SK-N-SH (cell line): ENCODE results near the gene SH3RF2. TPM values are rescaled to one million over a fixed set of nuclear protein-coding genes. Genes with fewer than 3 reads are reported as not detected.

Experiments
- CTCF ChIA-PET: fragments of 300-600, 350-600 bp; formaldehyde crosslinking; extraction: SDS; loops from one replicate; lab custom pipeline; 2021; lab: Yijun Ruan, JAX
- POLR2A ChIA-PET: fragments of 350-600 bp; sonication (Branson Sonifier 250); formaldehyde crosslinking; extraction: SDS; loops from one replicate; lab custom pipeline; 2020; ENCODE audit warnings: antibody characterized with exemption, inconsistent platforms; lab: Yijun Ruan, JAX
- DNase-seq: peaks from one replicate; pipeline ENCODE4 v3.0.0; 2012
- H2AFZ ChIP-seq: fragments of 200-600 bp; sonication (generic); 2 replicates; pipeline ENCODE4 v1.8.1; 2016; ENCODE audit warnings: antibody characterized with exemption, mild to moderate bottlenecking, low read depth
- H3F3A ChIP-seq: fragments of 200-600 bp; sonication (generic); replicated peaks from 2 replicates; pipeline ENCODE3; 2016; ENCODE audit warnings: antibody characterized with exemption, mild to moderate bottlenecking; ENCODE audit not compliant: insufficient read depth
- H3K27ac ChIP-seq, 2 experiments: fragments of 200-500 bp in 1 of 2; fragments of 200-600 bp in 1 of 2; sonication (Bioruptor generic) in 1 of 2; sonication (generic), shearing (Covaris generic) in 1 of 2; 2 replicates each; pipeline versions ENCODE4 v1.5.1 to v1.6.1; 2014 to 2016; ENCODE audit warnings: low read depth in 2 of 2, inconsistent platforms in 1 of 2, low read length in 1 of 2, mild to moderate bottlenecking in 1 of 2, mixed read lengths in 1 of 2
- H3K27me3 ChIP-seq: fragments of 200-600 bp; sonication (generic), shearing (Covaris generic); 2 replicates; pipeline ENCODE4 v1.6.1; 2016; ENCODE audit warnings: mixed run types; ENCODE audit not compliant: insufficient read depth
- H3K36me3 ChIP-seq, 2 experiments: fragments of 200-500 bp in 1 of 2; fragments of 200-600 bp in 1 of 2; sonication (Bioruptor generic) in 1 of 2; sonication (generic) in 1 of 2; replicated peaks in 1 of 2; 2 replicates each; pipeline versions ENCODE3 to v1.5.1; 2014 to 2016; ENCODE audit warnings: low read length in 1 of 2, mild to moderate bottlenecking in 1 of 2; ENCODE audit not compliant: insufficient read depth in 2 of 2, control insufficient read depth in 1 of 2
- H3K4me1 ChIP-seq, 2 experiments: fragments of 200-500 bp in 1 of 2; fragments of 200-600 bp in 1 of 2; sonication (Bioruptor generic) in 1 of 2; sonication (generic), shearing (Covaris generic) in 1 of 2; 2 replicates each; pipeline versions ENCODE4 v1.5.1 to v1.6.1; 2014 to 2016; ENCODE audit warnings: low read depth in 1 of 2, low read length in 1 of 2, mixed run types in 1 of 2; ENCODE audit not compliant: insufficient read depth in 2 of 2, control insufficient read depth in 1 of 2
- H3K4me2 ChIP-seq: fragments of 200-600 bp; sonication (generic), shearing (Covaris generic); 2 replicates; pipeline ENCODE4 v1.6.1; 2017; ENCODE audit warnings: mixed run types
- H3K4me3 ChIP-seq, 2 experiments: fragments of 200-500 bp in 1 of 2; fragments of 200-600 bp in 1 of 2; sonication (Bioruptor generic) in 1 of 2; sonication (generic), shearing (Covaris generic) in 1 of 2; 2 replicates each; pipeline versions ENCODE4 v1.5.1 to v1.8.1; 2014 to 2016; ENCODE audit warnings: low read depth in 2 of 2, inconsistent platforms in 1 of 2, low read length in 1 of 2, mild to moderate bottlenecking in 1 of 2, mixed read lengths in 1 of 2, moderate library complexity in 1 of 2
- H3K79me2 ChIP-seq: fragments of 200-600 bp; sonication (generic); 2 replicates; pipeline ENCODE4 v1.8.1; 2017; ENCODE audit warnings: mild to moderate bottlenecking; ENCODE audit not compliant: insufficient read depth
- H3K9ac ChIP-seq: fragments of 200-600 bp; sonication (generic); 2 replicates; pipeline ENCODE4 v1.6.1; 2017; ENCODE audit warnings: mixed run types
- H3K9me2 ChIP-seq: fragments of 200-600 bp; sonication (generic); 2 replicates; pipeline ENCODE4 v1.6.1; 2017; ENCODE audit warnings: mixed run types
- H3K9me3 ChIP-seq: fragments of 200-600 bp; sonication (generic); 2 replicates; pipeline ENCODE4 v1.6.1; 2017; ENCODE audit warnings: mixed run types, mild to moderate bottlenecking, moderate library complexity
- H4K20me1 ChIP-seq: fragments of 200-600 bp; sonication (generic); 2 replicates; pipeline ENCODE4 v1.6.1; 2017; ENCODE audit warnings: mild to moderate bottlenecking, mixed run types; ENCODE audit not compliant: insufficient read depth
- CTCF ChIP-seq: fragments of 200-600 bp; sonication (generic); IDR thresholded peaks from 2 replicates; pipeline ENCODE4 v1.6.1; 2017; ENCODE audit warnings: antibody characterized with exemption, mild to moderate bottlenecking, moderate library complexity
- EZH2phosphoT487 ChIP-seq: fragments of 200-600 bp; sonication (generic); IDR thresholded peaks from 2 replicates; pipeline ENCODE4 v1.6.1; 2017; ENCODE audit warnings: low read depth, mixed run types, mild to moderate bottlenecking, antibody characterized with exemption, moderate library complexity, borderline replicate concordance
- FOXJ3 ChIP-seq: sonication (generic); formaldehyde crosslinking; IDR thresholded peaks from 2 replicates; pipeline ENCODE4 v1.5.1; 2020; ENCODE audit warnings: mild to moderate bottlenecking, missing genetic modification reagents
- GATA2 ChIP-seq: sonication (generic); formaldehyde crosslinking; IDR thresholded peaks from 2 replicates; pipeline ENCODE4 v1.5.0; 2020; ENCODE audit warnings: mild to moderate bottlenecking, missing genetic modification reagents
- IRF3 ChIP-seq: fragments of 150-350 bp; IDR thresholded peaks from 2 replicates; pipeline ENCODE4 v1.6.1; 2016; ENCODE audit warnings: mild to moderate bottlenecking, low read depth, low read length
- MXI1 ChIP-seq: IDR thresholded peaks from 2 replicates; pipeline ENCODE4 v1.6.1; 2012; ENCODE audit warnings: mild to moderate bottlenecking, low read depth, low read length, improper control_type of control experiment
- RAD21 ChIP-seq: IDR thresholded peaks from 2 replicates; pipeline ENCODE4 v1.6.1; 2012; ENCODE audit warnings: mild to moderate bottlenecking, low read length
- SIN3A ChIP-seq: IDR thresholded peaks from 2 replicates; pipeline ENCODE4 v1.6.1; 2012; ENCODE audit warnings: low read depth, mild to moderate bottlenecking, low read length, moderate library complexity, borderline replicate concordance
- SMC3 ChIP-seq: IDR thresholded peaks from 2 replicates; pipeline ENCODE4 v1.6.1; 2012; ENCODE audit warnings: low read depth, low read length, improper control_type of control experiment
- YY1 ChIP-seq: IDR thresholded peaks from 2 replicates; pipeline ENCODE4 v1.4.0; 2012; ENCODE audit warnings: low read depth, mild to moderate bottlenecking
- WGBS: methylation state at CpG from one replicate; pipeline ENCODE4 v1.1.6; 2017; ENCODE audit warnings: low lambda C conversion rate; 5-methylcytosine and 5-hydroxymethylcytosine counted together
- polyA plus RNA-seq, 3 experiments: library from polyadenylated mRNA; depleted of rRNA; stranded (reverse); fragments of >200 nt; gene quantifications; 2 replicates each; pipeline ENCODE4 v1.2.3, GENCODE V29; 2012

SH3RF2 gene
- polyA plus RNA-seq, 1 of the 3 experiments (the other 2 are of a cell fraction) = 0.87 TPM

DNA sequence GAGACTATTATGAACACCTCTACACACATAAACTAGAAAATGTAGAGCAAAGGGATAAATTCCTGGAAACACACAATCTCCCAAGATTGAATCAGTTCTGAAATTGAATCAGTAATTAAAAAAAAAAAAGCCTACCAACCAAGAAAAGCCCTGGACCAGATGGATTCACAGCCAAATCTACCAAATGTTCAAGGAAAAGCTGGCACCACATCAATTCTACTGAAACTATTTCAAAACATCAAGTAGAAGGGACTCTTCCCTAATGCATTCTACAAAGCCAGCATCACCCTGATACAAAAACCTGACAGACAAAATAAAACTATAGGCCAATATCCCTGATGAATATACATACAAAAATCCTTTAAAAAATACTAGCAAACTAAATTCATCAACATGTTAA lies 38.2 kb upstream of the SH3RF2 start:
- Histone ChIP-seq H3F3A (no peaks in the 10 kb centered on the region), H3K79me2 (no peaks in the 10 kb centered on the region), H4K20me1 (no peaks in the 10 kb centered on the region), H2AFZ (no peak overlapping the region), H3K9me2 (no peaks in the 10 kb centered on the region), H3K4me1 (no peaks in the 10 kb centered on the region), H3K27me3 (no peaks in the 10 kb centered on the region), H3K4me3 (no peak overlapping the region), H3K36me3 (no peaks in the 10 kb centered on the region), H3K9me3 (no peaks in the 10 kb centered on the region), H3K9ac (no peak overlapping the region), H3K4me2 (no peak overlapping the region), H3K27ac (no peak overlapping the region)
- ChIA-PET CTCF (no interaction called here), POLR2A (no interaction called here)
- no peak for DNase-seq
- no peak for TF ChIP-seq FOXJ3 (CRISPR knock-in tag)
- TF ChIP-seq MXI1 = no peak
- TF ChIP-seq CTCF = no peak
- no peak for TF ChIP-seq SMC3
- no peak for TF ChIP-seq YY1
- TF ChIP-seq GATA2 = no peak
- TF ChIP-seq IRF3 = no peak
- TF ChIP-seq, all 33 proteins: peak for 0

DNA sequence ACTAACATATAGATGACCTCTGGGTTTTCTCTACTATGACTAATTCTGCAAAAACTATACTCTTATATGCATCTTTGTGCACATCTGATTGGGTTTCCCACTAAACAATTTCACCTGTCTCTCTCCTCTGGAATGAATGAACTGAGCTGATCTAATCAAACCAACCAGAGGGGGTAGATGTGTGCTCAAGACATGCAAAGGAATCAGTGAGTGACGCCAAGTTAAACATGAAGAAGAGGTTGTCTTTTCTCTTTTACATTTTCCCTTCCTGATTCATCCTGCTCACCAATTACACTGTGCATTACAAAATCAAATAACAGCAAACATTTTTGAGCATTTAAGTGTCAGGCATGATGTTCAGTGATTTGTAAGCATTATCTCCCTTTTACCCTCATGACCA lies 34.0 kb upstream of the SH3RF2 start:
- 64% methylated on average over 1 of the region's 1 CpG for WGBS
- CTCF ChIA-PET = interaction anchor here (2.0 kb wide), 1 partner anchor 15 kb away, joined by 11 read pairs; no protein-coding TSS in a partner anchor
- TF ChIP-seq EZH2phosphoT487 = no peak
- no peak for TF ChIP-seq SIN3A
- no peak for TF ChIP-seq IRF3
- no peak for TF ChIP-seq RAD21
- Histone ChIP-seq H3K27ac (no peak overlapping the region), H3K36me3 (no peaks in the 10 kb centered on the region), H3K9ac (no peak overlapping the region), H3K4me2 (no peak overlapping the region), H3K27me3 (no peaks in the 10 kb centered on the region), H4K20me1 (no peaks in the 10 kb centered on the region), H3K4me1 (no peaks in the 10 kb centered on the region; a peak in 1 of 4 replicates), H3K79me2 (no peaks in the 10 kb centered on the region), H2AFZ (no peak overlapping the region), H3K4me3 (no peak overlapping the region), H3K9me2 (no peaks in the 10 kb centered on the region), H3F3A (no peaks in the 10 kb centered on the region), H3K9me3 (no peaks in the 10 kb centered on the region)
- no peak for DNase-seq
- POLR2A ChIA-PET = no interaction called here
